Vagina (tissue), 2 donors: ENCODE data around the gene AQP11. TPM values are rescaled to one million over a fixed set of nuclear protein-coding genes. Genes with fewer than 3 reads are reported as not detected.

Experiments
- DNase-seq, 2 donors: peaks; one replicate each; pipeline ENCODE4 v3.0.0-alpha.2; 2017; ENCODE audit errors: extremely low spot score in 2 of 2
- H3K27ac ChIP-seq: fragments of 200-600 bp; sonication (generic); one replicate; pipeline ENCODE4 v1.5.1; 2019
- H3K27me3 ChIP-seq: fragments of 200-600 bp; sonication (generic); one replicate; pipeline ENCODE4 v1.5.1; 2019
- H3K36me3 ChIP-seq, 2 donors: fragments of 200-600 bp; sonication (generic); one replicate each; pipeline ENCODE4 v1.5.1; 2017 to 2019
- H3K4me1 ChIP-seq: fragments of 200-600 bp; sonication (generic); one replicate; pipeline ENCODE4 v1.5.1; 2019
- H3K4me3 ChIP-seq, 2 donors: fragments of 200-600 bp; sonication (generic); 1 replicate in 1 of 2; 2 replicates in 1 of 2; pipeline ENCODE4 v1.5.1; 2016 to 2019
- H3K9me3 ChIP-seq: fragments of 200-600 bp; sonication (generic); one replicate; pipeline ENCODE4 v1.5.1; 2019
- POLR2A ChIP-seq, 2 donors: fragments of 450-650 bp; IDR thresholded peaks; one replicate each; pipeline ENCODE4 v1.6.1; 2017; ENCODE audit warnings: antibody characterized with exemption in 2 of 2, mild to moderate bottlenecking in 2 of 2, moderate library complexity in 2 of 2
- POLR2AphosphoS5 ChIP-seq, 2 donors: sonication (generic); formaldehyde crosslinking; IDR thresholded peaks; one replicate each; pipeline ENCODE4 v1.9.0; 2017; ENCODE audit warnings: antibody characterized with exemption in 2 of 2, mild to moderate bottlenecking in 2 of 2, low read depth in 1 of 2; ENCODE audit not compliant: insufficient read depth in 1 of 2
- intact Hi-C: fragments of 100-400 bp; cut with DNase I; formaldehyde crosslinking; loops from one replicate; pipeline ENCODE4 v1.15.1; 2023
- small RNA-seq: library from RNA; depleted of rRNA; stranded (forward); fragments of <200 nt; gene quantifications from one replicate; pipeline ENCODE3, GENCODE V24; 2016
- total RNA-seq: library from RNA; depleted of rRNA; stranded (reverse); fragments of >200 nt; gene quantifications from one replicate; pipeline ENCODE4 v1.2.3, GENCODE V29; 2016
- TF ChIP-seq, protein P1 (sequence below), 3 experiments: fragments of 450-650 bp in 2 of 3; fragments of 200-600 bp in 1 of 3; sonication (generic) in 1 of 3; IDR thresholded peaks; one replicate each; pipeline ENCODE4 v1.5.1; 2017 to 2019; ENCODE audit warnings: antibody characterized with exemption in 3 of 3, mild to moderate bottlenecking in 2 of 3, moderate library complexity in 2 of 3

Gene AQP11
- total RNA-seq, 1 donor from 2014 or later = 1.7 TPM

DNA sequence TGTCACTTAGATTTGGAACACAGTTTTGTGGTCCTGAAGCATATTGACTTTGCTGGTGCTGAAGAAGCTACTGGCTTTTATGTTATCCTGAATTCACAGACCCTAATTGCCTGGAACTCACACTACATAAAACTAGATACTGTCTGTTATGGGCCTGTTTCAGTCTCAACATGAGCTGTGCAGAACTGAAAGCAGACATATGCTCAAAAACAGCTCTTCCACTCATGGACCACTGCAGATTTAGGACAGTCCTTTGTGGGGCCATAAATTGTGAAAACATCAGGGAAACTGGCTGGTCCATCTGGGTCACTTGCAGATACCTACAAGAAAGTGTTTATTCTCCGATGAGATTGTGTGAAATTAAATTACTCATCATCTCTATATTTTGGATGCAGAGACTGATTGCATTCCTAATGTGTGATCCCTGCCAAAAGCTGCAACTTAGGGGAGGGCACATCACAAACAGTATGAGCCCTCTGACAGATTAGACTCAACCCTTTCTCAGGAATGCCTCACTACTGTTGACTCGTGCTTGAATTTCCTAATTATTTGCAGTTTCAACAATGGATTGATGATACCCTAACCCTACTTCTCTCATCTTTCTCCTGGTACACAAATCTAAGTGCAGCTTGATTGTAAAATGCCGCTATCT lies 58.0 kb downstream of the AQP11 start:
- H3K27ac ChIP-seq = no peak overlapping the region
- TF ChIP-seq, protein P1, sequence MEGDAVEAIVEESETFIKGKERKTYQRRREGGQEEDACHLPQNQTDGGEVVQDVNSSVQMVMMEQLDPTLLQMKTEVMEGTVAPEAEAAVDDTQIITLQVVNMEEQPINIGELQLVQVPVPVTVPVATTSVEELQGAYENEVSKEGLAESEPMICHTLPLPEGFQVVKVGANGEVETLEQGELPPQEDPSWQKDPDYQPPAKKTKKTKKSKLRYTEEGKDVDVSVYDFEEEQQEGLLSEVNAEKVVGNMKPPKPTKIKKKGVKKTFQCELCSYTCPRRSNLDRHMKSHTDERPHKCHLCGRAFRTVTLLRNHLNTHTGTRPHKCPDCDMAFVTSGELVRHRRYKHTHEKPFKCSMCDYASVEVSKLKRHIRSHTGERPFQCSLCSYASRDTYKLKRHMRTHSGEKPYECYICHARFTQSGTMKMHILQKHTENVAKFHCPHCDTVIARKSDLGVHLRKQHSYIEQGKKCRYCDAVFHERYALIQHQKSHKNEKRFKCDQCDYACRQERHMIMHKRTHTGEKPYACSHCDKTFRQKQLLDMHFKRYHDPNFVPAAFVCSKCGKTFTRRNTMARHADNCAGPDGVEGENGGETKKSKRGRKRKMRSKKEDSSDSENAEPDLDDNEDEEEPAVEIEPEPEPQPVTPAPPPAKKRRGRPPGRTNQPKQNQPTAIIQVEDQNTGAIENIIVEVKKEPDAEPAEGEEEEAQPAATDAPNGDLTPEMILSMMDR (IDR thresholded peaks at IDR 0.05) = no peak
- TF ChIP-seq POLR2A (IDR thresholded peaks at IDR 0.05) = no peak
- TF ChIP-seq POLR2AphosphoS5 (IDR thresholded peaks at IDR 0.05; ENCODE audit: insufficient read depth in 1 of 2, low read depth in 1 of 2) = no peak
- no peaks in the 10 kb centered on the region for H3K9me3 ChIP-seq
- no peaks in the 10 kb centered on the region for H3K4me1 ChIP-seq
- DNase-seq = no peak
- H3K4me3 ChIP-seq = no peak overlapping the region
- no peaks in the 10 kb centered on the region for H3K27me3 ChIP-seq
- intact Hi-C loops = no loop called here
- no peaks in the 10 kb centered on the region for H3K36me3 ChIP-seq

DNA sequence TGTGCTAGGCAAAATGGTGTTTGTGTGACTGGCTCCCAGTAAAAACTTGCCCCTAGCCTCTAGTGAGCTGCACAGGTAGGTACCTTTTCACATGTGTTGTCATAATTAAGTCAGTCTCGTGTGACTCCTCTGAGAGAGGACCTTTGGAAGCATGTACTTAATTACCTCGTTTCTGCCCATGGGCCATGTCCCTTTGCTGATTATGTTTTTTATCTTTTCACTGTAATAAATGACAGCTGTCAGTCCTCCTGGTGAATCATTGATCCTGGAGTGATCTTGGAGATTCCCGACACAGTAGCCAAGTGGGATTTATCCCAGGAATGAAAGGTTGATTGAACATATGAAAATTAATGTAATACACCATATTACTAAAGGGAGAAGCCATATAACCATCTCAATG lies 60.4 kb downstream of the AQP11 start:
- H3K4me1 ChIP-seq = no peaks in the 10 kb centered on the region
- H3K4me3 ChIP-seq = no peak overlapping the region
- TF ChIP-seq POLR2A (IDR thresholded peaks at IDR 0.05) (no peak), POLR2AphosphoS5 (IDR thresholded peaks at IDR 0.05; ENCODE audit: insufficient read depth in 1 of 2, low read depth in 1 of 2) (no peak)
- no peaks in the 10 kb centered on the region for H3K27me3 ChIP-seq
- intact Hi-C loops = no loop called here
- no peak for DNase-seq
- H3K36me3 ChIP-seq = no peaks in the 10 kb centered on the region
- H3K27ac ChIP-seq = no peak overlapping the region
- no peaks in the 10 kb centered on the region for H3K9me3 ChIP-seq

DNA sequence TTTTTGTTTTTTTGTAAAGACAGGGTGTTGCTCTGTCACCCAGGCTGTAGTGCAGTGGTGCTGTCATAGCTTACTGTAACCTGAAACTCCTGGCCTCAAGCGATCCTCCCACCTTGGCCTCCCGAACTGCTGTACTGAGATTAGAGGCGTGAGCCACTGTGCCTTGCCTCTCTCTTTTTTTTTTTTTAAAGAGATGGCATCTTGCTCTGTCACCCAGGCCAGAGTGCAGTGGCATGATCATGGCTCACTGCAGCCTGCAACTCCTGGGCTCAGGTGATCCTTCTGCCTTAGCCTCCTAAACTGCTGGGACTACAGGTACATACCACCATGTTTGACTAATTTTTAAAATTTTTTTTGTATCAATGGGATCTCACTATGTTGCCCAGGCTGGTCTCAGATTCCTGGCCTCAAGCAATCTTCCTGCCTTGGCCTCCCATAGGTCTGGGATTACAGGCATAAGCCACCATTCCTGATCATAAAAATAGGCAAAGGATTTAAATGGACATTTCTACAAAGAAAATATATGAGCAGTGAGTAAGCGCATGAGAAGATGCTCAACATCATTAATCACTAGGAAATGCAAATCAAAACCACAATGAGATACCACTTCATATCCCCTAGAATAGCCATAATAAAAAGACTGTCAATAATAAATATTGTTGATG lies 65.1 kb downstream of the AQP11 start:
- Histone ChIP-seq H3K36me3 (no peaks in the 10 kb centered on the region), H3K4me3 (no peak overlapping the region), H3K9me3 (no peaks in the 10 kb centered on the region), H3K27me3 (no peaks in the 10 kb centered on the region), H3K4me1 (no peaks in the 10 kb centered on the region), H3K27ac (no peak overlapping the region)
- TF ChIP-seq, protein P1 (IDR thresholded peaks at IDR 0.05) = no peak
- no peak for TF ChIP-seq POLR2AphosphoS5 (IDR thresholded peaks at IDR 0.05; ENCODE audit: insufficient read depth in 1 of 2, low read depth in 1 of 2)
- TF ChIP-seq POLR2A (IDR thresholded peaks at IDR 0.05) = no peak
- intact Hi-C loops = no loop called here
- no peak for DNase-seq

DNA sequence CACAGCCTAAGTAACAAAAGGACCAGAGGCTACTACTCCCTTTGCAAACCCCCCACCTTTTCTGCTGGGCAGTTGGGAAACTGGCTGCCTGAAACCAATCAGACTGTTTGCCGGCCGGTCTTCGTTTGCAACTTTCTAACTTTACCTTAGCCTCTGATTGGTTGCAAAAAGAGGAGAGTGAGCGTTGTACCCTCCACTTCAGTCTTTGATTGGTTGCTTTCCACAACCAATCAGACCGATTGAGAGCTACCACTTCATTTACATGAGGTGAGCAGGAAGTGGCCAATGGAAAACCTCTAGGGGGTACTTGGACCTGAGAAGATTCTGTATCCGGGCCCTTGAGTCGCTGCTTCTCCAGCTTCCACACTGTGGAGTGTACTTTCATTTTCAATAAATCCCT lies 66.6 kb downstream of the AQP11 start:
- no peak for DNase-seq
- intact Hi-C loops = no loop called here
- no peak overlapping the region for H3K4me3 ChIP-seq
- H3K9me3 ChIP-seq = no peaks in the 10 kb centered on the region
- H3K27ac ChIP-seq = no peak overlapping the region
- H3K27me3 ChIP-seq = no peaks in the 10 kb centered on the region
- no peaks in the 10 kb centered on the region for H3K4me1 ChIP-seq
- TF ChIP-seq POLR2AphosphoS5 (IDR thresholded peaks at IDR 0.05; ENCODE audit: insufficient read depth in 1 of 2, low read depth in 1 of 2) (no peak), POLR2A (IDR thresholded peaks at IDR 0.05) (no peak)
- TF ChIP-seq, protein P1 (IDR thresholded peaks at IDR 0.05) = no peak
- H3K36me3 ChIP-seq = no peaks in the 10 kb centered on the region

DNA sequence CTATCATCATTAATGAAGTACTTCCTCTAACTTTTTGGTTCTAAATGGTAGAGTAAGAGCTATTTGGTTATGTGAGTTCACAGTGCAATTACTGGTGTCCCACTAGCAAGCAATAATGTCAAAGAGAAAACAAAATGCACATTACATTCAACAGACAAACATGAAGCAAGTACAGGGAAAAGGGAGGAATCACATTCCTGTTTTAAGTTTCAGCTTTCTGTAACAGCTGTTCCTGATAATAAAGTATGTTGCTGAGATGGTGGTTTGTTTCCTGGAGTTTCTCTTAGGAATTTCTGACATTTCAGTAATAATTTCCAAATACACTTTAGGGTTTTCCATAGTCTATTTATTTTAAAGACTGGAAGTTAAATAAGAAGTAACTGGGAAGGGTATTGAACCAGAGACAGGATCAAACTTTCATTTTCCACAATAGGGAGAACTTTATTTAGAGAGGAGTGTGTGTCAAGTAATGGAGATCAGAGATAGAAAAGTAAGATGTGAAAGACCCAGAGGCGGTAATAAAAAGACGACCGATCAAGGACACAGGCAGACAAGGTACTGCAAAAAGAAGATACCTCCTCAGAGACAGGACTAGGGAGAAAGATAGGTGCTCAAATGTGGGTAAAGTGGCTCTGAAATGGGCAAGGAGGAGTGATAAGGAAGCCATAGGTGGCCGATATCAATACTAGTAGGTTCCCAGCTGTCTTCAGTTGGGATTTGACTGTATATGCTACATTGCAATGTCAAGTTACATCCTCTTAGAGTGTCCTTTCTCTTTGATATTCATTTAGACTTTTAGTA lies 68.7 kb downstream of the AQP11 start:
- TF ChIP-seq, protein P1 (IDR thresholded peaks at IDR 0.05) = no peak
- TF ChIP-seq POLR2A (IDR thresholded peaks at IDR 0.05) = no peak
- H3K27ac ChIP-seq = no peak overlapping the region
- no peaks in the 10 kb centered on the region for H3K4me1 ChIP-seq
- H3K9me3 ChIP-seq = no peaks in the 10 kb centered on the region
- no peak for DNase-seq
- no peaks in the 10 kb centered on the region for H3K36me3 ChIP-seq
- intact Hi-C loops = no loop called here
- no peaks in the 10 kb centered on the region for H3K27me3 ChIP-seq
- no peak overlapping the region for H3K4me3 ChIP-seq

Small RNAs within 50 kb of the gene (small RNA-seq; reads per million reads assigned to genes)
- not detected for gene RNU7-59P

Other genes with a start within 250 kb of the AQP11 start
- gene PAK1, start 115.9 kb upstream of the AQP11 start, total RNA-seq = 43.5 TPM
- 67.0 TPM for gene CLNS1A, start 47.8 kb downstream of the AQP11 start, total RNA-seq
- gene RSF1, start 230.8 kb downstream of the AQP11 start, total RNA-seq = 60.4 TPM
- 18.2 TPM for gene AAMDC, start 231.2 kb downstream of the AQP11 start, total RNA-seq